Ovary (tissue), 3 donors: ENCODE data around the gene NR4A1.

Experiments
- CTCF ChIP-seq, 3 donors: fragments of 450-650 bp in 2 of 3; fragments of 200-600 bp in 1 of 3; IDR thresholded peaks; one replicate each; pipeline versions ENCODE4 v1.5.1 to v1.8.0; 2016 to 2022; ENCODE audit warnings: antibody characterized with exemption in 3 of 3, mild to moderate bottlenecking in 1 of 3
- EP300 ChIP-seq: sonication (generic); formaldehyde crosslinking; IDR thresholded peaks from one replicate; pipeline ENCODE4 v1.6.1; 2017; ENCODE audit warnings: antibody characterized with exemption
- POLR2A ChIP-seq: fragments of 450-650 bp; IDR thresholded peaks from one replicate; pipeline ENCODE4 v1.6.1; 2017; ENCODE audit warnings: antibody characterized with exemption, mild to moderate bottlenecking, moderate library complexity
- donor health status: DM: no; HTN: no; CAD: no.

DNA sequence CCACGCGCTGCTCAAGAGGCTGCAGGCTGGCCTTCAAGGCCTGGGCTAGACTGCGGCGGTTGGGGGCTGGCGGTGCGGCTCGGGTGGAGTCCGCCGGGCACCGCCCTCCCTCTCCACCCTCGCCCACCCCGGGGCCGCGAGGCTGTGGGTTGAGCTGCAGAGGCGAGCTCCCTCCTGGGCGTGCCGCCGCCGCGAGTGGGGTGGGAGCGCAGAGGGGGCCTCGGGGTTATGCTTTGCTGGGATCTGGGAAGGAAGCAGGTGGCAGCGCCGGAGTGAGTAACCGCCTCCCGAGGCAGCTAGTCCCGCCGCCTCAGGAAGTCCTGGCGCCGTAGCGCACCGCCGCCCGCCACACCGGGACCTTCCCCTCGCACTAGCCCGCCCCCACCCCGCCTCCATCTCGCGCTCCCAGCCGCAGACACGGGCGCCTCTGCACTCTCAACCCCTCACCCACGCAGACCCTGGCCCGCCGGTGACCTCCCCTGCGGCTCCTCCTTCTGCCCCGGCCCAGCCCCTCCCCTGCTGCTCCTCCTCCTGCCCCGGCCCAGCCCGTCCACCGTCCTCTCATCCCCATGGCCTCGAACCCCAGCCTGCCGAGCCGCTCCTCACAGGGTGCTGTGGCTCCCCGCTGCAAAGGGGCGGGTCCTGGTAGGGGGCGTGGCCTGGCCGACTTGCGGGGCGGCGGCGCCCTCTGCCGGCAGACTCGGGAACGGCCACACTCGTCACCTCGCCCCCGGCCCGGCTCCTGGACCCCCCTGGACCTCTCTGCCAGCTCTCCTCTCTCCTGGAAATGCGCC lies 27.9 kb upstream of the NR4A1 start:
- TF ChIP-seq POLR2A: peak; percentile 11
- peak; percentile 96 to 99 (median 99) for TF ChIP-seq CTCF (IDR thresholded peaks at IDR 0.05)
- TF ChIP-seq EP300: no peak
